ENCODE results near the gene VPS8.
A peak's percentile ranks its signal among the peaks of the same experiment; 100 is the strongest.

Gene VPS8

GRCh38 chr3:185021256-185021655 is 209.3 kb downstream of the VPS8 start:
- TF ChIP-seq GATA1 (IDR thresholded peaks at IDR 0.05; ENCODE audit: low read depth, low read length) (no peak), POLR2A (IDR thresholded peaks at IDR 0.05; ENCODE audit: low read length) (no peak)
- no peak for DNase-seq

GRCh38 chr3:185024406-185024805 is 212.4 kb downstream of the VPS8 start:
- TF ChIP-seq POLR2A (IDR thresholded peaks at IDR 0.05; ENCODE audit: low read length) (no peak), GATA1 (IDR thresholded peaks at IDR 0.05; ENCODE audit: low read depth, low read length) (no peak)
- peak in 1 of 2 experiments; percentile 3 for DNase-seq

- TF ChIP-seq GATA1 (IDR thresholded peaks at IDR 0.05; ENCODE audit: low read depth, low read length) (no peak), POLR2A (IDR thresholded peaks at IDR 0.05; ENCODE audit: low read length) (no peak)
Measured at GRCh38 chr3:185024966-185025365, 213.0 kb downstream of the VPS8 start.

GRCh38 chr3:185028121-185028520 is 216.2 kb downstream of the VPS8 start:
- DNase-seq = no peak
- TF ChIP-seq POLR2A (IDR thresholded peaks at IDR 0.05; ENCODE audit: low read length) (no peak), GATA1 (IDR thresholded peaks at IDR 0.05; ENCODE audit: low read depth, low read length) (no peak)

More at GRCh38 chr3:185024966-185025365, 213.0 kb downstream of the VPS8 start:
- DNase-seq = peak; percentile 18 to 39

GRCh38 chr3:185029086-185029485 is 217.1 kb downstream of the VPS8 start:
- DNase-seq = no peak
- no peak for TF ChIP-seq POLR2A (IDR thresholded peaks at IDR 0.05; ENCODE audit: low read length)
- TF ChIP-seq GATA1 (IDR thresholded peaks at IDR 0.05; ENCODE audit: low read depth, low read length) = no peak

GRCh38 chr3:185030399-185030798 is 218.4 kb downstream of the VPS8 start:
- TF ChIP-seq GATA1 (IDR thresholded peaks at IDR 0.05; ENCODE audit: low read depth, low read length) = no peak
- TF ChIP-seq POLR2A (IDR thresholded peaks at IDR 0.05; ENCODE audit: low read length) = no peak
- no peak for DNase-seq

GRCh38 chr3:185030951-185031350 is 219.0 kb downstream of the VPS8 start:
- TF ChIP-seq GATA1 (IDR thresholded peaks at IDR 0.05; ENCODE audit: low read depth, low read length) = no peak
- TF ChIP-seq POLR2A (IDR thresholded peaks at IDR 0.05; ENCODE audit: low read length) = no peak
- DNase-seq = no peak

- TF ChIP-seq GATA1 (IDR thresholded peaks at IDR 0.05; ENCODE audit: low read depth, low read length) = no peak
- TF ChIP-seq POLR2A (IDR thresholded peaks at IDR 0.05; ENCODE audit: low read length) = no peak
- DNase-seq = no peak
Measured at GRCh38 chr3:185037801-185038200, 225.8 kb downstream of the VPS8 start.

- DNase-seq = no peak
- TF ChIP-seq GATA1 (IDR thresholded peaks at IDR 0.05; ENCODE audit: low read depth, low read length) (no peak), POLR2A (IDR thresholded peaks at IDR 0.05; ENCODE audit: low read length) (no peak)
Measured at GRCh38 chr3:185040425-185040824, 228.5 kb downstream of the VPS8 start.

- DNase-seq = no peak
- TF ChIP-seq GATA1 (IDR thresholded peaks at IDR 0.05; ENCODE audit: low read depth, low read length) = no peak
- no peak for TF ChIP-seq POLR2A (IDR thresholded peaks at IDR 0.05; ENCODE audit: low read length)
Measured at GRCh38 chr3:185041540-185041939, 229.6 kb downstream of the VPS8 start.

- no peak for TF ChIP-seq POLR2A (IDR thresholded peaks at IDR 0.05; ENCODE audit: low read length)
- no peak for TF ChIP-seq GATA1 (IDR thresholded peaks at IDR 0.05; ENCODE audit: low read depth, low read length)
- DNase-seq = no peak
Measured at GRCh38 chr3:185042312-185043050, 230.5 kb downstream of the VPS8 start.

GRCh38 chr3:185046164-185046515 is 234.2 kb downstream of the VPS8 start:
- no peak for DNase-seq
- TF ChIP-seq POLR2A (IDR thresholded peaks at IDR 0.05; ENCODE audit: low read length) = no peak
- TF ChIP-seq GATA1 (IDR thresholded peaks at IDR 0.05; ENCODE audit: low read depth, low read length) = no peak

- no peak for DNase-seq
Measured at GRCh38 chr3:185046603-185047002, 234.6 kb downstream of the VPS8 start.

GRCh38 chr3:185049710-185050109 is 237.7 kb downstream of the VPS8 start:
- no peak for TF ChIP-seq GATA1 (IDR thresholded peaks at IDR 0.05; ENCODE audit: low read depth, low read length)
- TF ChIP-seq POLR2A (IDR thresholded peaks at IDR 0.05; ENCODE audit: low read length) = no peak
- DNase-seq = no peak

More at GRCh38 chr3:185046603-185047002, 234.6 kb downstream of the VPS8 start:
- TF ChIP-seq GATA1 (IDR thresholded peaks at IDR 0.05; ENCODE audit: low read depth, low read length) = no peak
- no peak for TF ChIP-seq POLR2A (IDR thresholded peaks at IDR 0.05; ENCODE audit: low read length)

GRCh38 chr3:185051801-185052200 is 239.8 kb downstream of the VPS8 start:
- no peak for TF ChIP-seq POLR2A (IDR thresholded peaks at IDR 0.05; ENCODE audit: low read length)
- no peak for TF ChIP-seq GATA1 (IDR thresholded peaks at IDR 0.05; ENCODE audit: low read depth, low read length)
- DNase-seq = no peak

All from erythroblast (primary cell).